ENCODE measurements around the gene CABYR. TPM values are rescaled to one million over a fixed set of nuclear protein-coding genes. Genes with fewer than 3 reads are reported as not detected.

CABYR gene
- total RNA-seq, 4 donors from 2014 or later = 0.33 to 0.51 (median 0.42) TPM; not detected in 1

DNA sequence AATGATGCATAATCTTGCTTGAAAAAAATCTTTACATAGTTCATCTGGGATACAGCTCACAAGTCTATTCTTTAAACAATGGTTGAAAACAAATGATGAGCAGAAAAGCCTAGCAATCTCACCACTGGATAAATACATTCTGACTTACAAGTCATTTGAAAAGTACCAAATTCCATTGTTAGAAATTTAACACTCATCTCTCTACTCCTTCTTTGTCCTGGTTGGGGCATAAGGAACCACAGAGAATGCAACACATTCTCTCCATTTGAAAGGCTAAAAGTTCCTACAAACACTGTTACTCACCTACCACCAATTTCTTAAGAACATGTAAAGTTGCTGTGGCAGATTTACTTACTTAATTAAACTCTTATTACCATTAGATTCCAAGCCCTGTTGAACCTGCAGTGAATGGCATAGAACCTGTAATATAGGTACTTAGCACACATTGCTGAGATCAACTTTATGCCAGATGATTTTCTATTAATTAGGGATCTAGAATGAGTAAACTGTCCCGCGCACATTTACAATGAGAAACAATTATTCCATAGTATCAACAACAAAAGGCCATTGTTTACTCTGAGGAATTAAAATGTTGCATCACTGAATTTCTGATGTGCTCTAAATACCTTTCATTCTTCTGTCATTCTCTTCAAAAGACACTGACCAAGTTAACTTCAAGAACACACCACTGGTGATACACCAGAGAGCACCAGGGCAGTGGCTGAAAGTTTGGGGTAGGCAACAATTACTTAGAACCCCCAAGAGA is 69.6 kb downstream of the CABYR start:
- Histone ChIP-seq H3K4me3 (no peak overlapping the region), H3K36me3 (no peaks in the 10 kb centered on the region), H3K9me3 (no peaks in the 10 kb centered on the region), H3K4me1 (peaks cover 16 to 29% of the 10 kb centered on the region in 2 donors), H3K27ac (no peak overlapping the region), H3K27me3 (no peaks in the 10 kb centered on the region)
- no peak for ATAC-seq
- in situ Hi-C loops (cut with MboI; ENCODE audit: low sequenced_read_pairs in 4 of 4) (no loop called here), intact Hi-C loops (cut with DNase I; ENCODE audit: low total_unique reads) (no loop called here)
- TF ChIP-seq POLR2A (IDR thresholded peaks at IDR 0.05) = no peak
- TF ChIP-seq, protein P1, sequence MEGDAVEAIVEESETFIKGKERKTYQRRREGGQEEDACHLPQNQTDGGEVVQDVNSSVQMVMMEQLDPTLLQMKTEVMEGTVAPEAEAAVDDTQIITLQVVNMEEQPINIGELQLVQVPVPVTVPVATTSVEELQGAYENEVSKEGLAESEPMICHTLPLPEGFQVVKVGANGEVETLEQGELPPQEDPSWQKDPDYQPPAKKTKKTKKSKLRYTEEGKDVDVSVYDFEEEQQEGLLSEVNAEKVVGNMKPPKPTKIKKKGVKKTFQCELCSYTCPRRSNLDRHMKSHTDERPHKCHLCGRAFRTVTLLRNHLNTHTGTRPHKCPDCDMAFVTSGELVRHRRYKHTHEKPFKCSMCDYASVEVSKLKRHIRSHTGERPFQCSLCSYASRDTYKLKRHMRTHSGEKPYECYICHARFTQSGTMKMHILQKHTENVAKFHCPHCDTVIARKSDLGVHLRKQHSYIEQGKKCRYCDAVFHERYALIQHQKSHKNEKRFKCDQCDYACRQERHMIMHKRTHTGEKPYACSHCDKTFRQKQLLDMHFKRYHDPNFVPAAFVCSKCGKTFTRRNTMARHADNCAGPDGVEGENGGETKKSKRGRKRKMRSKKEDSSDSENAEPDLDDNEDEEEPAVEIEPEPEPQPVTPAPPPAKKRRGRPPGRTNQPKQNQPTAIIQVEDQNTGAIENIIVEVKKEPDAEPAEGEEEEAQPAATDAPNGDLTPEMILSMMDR (IDR thresholded peaks at IDR 0.05 in 4 of 5, conservative IDR thresholded peaks at IDR 0.05 in 1 of 5) = no peak
- DNase-seq = no peak

DNA sequence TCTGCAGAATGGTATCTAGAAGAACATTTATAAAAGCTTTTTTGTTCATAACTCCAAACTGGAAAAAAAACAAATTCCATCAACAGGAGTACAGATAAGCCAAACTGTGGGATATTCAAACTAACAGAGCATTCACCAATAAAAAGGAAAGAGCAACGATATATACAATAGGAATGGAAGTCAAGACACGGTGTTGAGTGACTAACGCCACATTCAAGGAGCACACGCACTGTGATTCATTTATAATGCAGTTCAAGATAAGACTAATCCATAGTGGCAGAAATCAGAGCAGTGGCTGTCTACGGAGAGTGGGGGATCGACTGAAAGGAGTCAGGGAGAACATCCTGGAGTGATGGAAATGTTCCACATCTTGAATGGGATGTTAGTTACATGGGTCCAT is 70.7 kb downstream of the CABYR start:
- no peak overlapping the region for H3K27ac ChIP-seq
- H3K4me1 ChIP-seq = peaks cover 25 to 38% of the 10 kb centered on the region in 2 donors
- no peak overlapping the region for H3K4me3 ChIP-seq
- DNase-seq (no peak), ATAC-seq (no peak)
- H3K27me3 ChIP-seq = no peaks in the 10 kb centered on the region
- TF ChIP-seq POLR2A (IDR thresholded peaks at IDR 0.05) = no peak
- TF ChIP-seq, protein P1 (IDR thresholded peaks at IDR 0.05 in 4 of 5, conservative IDR thresholded peaks at IDR 0.05 in 1 of 5) = no peak
- no peaks in the 10 kb centered on the region for H3K36me3 ChIP-seq
- in situ Hi-C loops (cut with MboI; ENCODE audit: low sequenced_read_pairs in 4 of 4) = no loop called here
- H3K9me3 ChIP-seq = no peaks in the 10 kb centered on the region
- intact Hi-C loops (cut with DNase I; ENCODE audit: low total_unique reads) = no loop called here

Other genes starting within 250 kb of the CABYR start
- 1 to 10 TPM in 3 of 4 donors, under 1 TPM in 1; 0.71 to 1.8 (median 1.5) TPM for gene TTC39C, start 124.3 kb upstream of the CABYR start, total RNA-seq